GM23248 (cell line): Measurements from ENCODE around the gene CPVL.

ENCODE experiments used
- EZH2 ChIP-seq: fragments of 200-600 bp; sonication (generic); IDR thresholded peaks from 2 replicates; pipeline ENCODE4 v1.6.1; 2018; ENCODE audit warnings: antibody characterized with exemption, mild to moderate bottlenecking; ENCODE audit not compliant: insufficient read depth, poor library complexity, severe bottlenecking
- EZH2phosphoT487 ChIP-seq: fragments of 200-600 bp; sonication (generic); IDR thresholded peaks from 2 replicates; pipeline ENCODE4 v1.6.1; 2018; ENCODE audit warnings: antibody characterized with exemption, moderate library complexity, mild to moderate bottlenecking, low read depth; ENCODE audit not compliant: insufficient read depth

- no peak for TF ChIP-seq EZH2
- no peak for TF ChIP-seq EZH2phosphoT487
These were observed 123.9 kb downstream of the CPVL start for GRCh38 chr7:29022291-29022988.
